GM23248 (cell line): ENCODE results near the gene NBPF3.
"Not testable (repeated sequence)": the region's sequence is repeated elsewhere in the genome, so short reads cannot be mapped to it uniquely, and the experiment has no call there.

Experiments
- EZH2 ChIP-seq: fragments of 200-600 bp; sonication (generic); IDR thresholded peaks from 2 replicates; pipeline ENCODE4 v1.6.1; 2018; ENCODE audit warnings: antibody characterized with exemption, mild to moderate bottlenecking; ENCODE audit not compliant: insufficient read depth, poor library complexity, severe bottlenecking
- EZH2phosphoT487 ChIP-seq: fragments of 200-600 bp; sonication (generic); IDR thresholded peaks from 2 replicates; pipeline ENCODE4 v1.6.1; 2018; ENCODE audit warnings: antibody characterized with exemption, moderate library complexity, mild to moderate bottlenecking, low read depth; ENCODE audit not compliant: insufficient read depth

DNA sequence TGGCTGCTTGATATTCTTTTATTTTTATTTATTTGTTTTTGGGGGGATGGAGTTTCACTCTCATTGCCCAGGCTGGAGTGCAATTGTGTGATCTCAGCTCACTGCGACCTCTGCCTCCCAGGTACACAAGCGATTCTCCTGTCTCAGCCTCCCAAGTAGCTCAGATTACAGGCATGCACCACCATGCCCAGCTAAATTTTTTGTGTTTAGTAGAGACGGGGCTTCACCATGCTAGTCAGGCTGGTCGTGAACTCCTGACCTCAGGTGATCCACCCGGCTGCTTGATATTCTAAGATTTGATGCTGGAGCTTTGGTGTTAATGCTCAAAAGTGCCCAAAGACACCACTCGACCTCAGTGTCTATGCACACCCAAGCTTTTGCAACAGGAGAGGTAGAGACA is 19.6 kb upstream of the NBPF3 start:
- TF ChIP-seq EZH2, EZH2phosphoT487: not testable (repeated sequence)
